Activated naive CD8-positive, alpha-beta T cell treated with anti-CD3 and anti-CD28 coated beads, Interleukin-2, amount 50 U/mL, for 24 hours (primary cell): Measurements from ENCODE around the gene EFEMP1.
A peak's percentile ranks its signal among the peaks of the same experiment; 100 is the strongest.

Experiments used
- ATAC-seq: fragments of 150-1000 bp; cut with Tn5 transposase; one replicate; pipeline ENCODE4 v1.10.0; 2021
- DNase-seq: peaks from one replicate; pipeline ENCODE4 v3.0.0; 2021
- H3K27ac Mint-ChIP-seq: one replicate; pipeline ENCODE4 v1.8.0; 2021; ENCODE audit warnings: mild to moderate bottlenecking, mixed read lengths
- H3K27me3 Mint-ChIP-seq: one replicate; pipeline ENCODE4 v1.8.0; 2021; ENCODE audit warnings: mixed read lengths
- H3K36me3 Mint-ChIP-seq: one replicate; pipeline ENCODE4 v1.8.0; 2021; ENCODE audit warnings: low read depth, mixed read lengths
- H3K4me1 Mint-ChIP-seq: one replicate; pipeline ENCODE4 v1.8.0; 2021; ENCODE audit warnings: mixed read lengths
- H3K4me3 Mint-ChIP-seq: one replicate; pipeline ENCODE4 v1.8.0; 2021; ENCODE audit warnings: mild to moderate bottlenecking, moderate library complexity, mixed read lengths
- H3K9me3 Mint-ChIP-seq: one replicate; pipeline ENCODE4 v1.8.0; 2021; ENCODE audit warnings: mixed read lengths

Gene EFEMP1, protein sequence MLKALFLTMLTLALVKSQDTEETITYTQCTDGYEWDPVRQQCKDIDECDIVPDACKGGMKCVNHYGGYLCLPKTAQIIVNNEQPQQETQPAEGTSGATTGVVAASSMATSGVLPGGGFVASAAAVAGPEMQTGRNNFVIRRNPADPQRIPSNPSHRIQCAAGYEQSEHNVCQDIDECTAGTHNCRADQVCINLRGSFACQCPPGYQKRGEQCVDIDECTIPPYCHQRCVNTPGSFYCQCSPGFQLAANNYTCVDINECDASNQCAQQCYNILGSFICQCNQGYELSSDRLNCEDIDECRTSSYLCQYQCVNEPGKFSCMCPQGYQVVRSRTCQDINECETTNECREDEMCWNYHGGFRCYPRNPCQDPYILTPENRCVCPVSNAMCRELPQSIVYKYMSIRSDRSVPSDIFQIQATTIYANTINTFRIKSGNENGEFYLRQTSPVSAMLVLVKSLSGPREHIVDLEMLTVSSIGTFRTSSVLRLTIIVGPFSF

DNA sequence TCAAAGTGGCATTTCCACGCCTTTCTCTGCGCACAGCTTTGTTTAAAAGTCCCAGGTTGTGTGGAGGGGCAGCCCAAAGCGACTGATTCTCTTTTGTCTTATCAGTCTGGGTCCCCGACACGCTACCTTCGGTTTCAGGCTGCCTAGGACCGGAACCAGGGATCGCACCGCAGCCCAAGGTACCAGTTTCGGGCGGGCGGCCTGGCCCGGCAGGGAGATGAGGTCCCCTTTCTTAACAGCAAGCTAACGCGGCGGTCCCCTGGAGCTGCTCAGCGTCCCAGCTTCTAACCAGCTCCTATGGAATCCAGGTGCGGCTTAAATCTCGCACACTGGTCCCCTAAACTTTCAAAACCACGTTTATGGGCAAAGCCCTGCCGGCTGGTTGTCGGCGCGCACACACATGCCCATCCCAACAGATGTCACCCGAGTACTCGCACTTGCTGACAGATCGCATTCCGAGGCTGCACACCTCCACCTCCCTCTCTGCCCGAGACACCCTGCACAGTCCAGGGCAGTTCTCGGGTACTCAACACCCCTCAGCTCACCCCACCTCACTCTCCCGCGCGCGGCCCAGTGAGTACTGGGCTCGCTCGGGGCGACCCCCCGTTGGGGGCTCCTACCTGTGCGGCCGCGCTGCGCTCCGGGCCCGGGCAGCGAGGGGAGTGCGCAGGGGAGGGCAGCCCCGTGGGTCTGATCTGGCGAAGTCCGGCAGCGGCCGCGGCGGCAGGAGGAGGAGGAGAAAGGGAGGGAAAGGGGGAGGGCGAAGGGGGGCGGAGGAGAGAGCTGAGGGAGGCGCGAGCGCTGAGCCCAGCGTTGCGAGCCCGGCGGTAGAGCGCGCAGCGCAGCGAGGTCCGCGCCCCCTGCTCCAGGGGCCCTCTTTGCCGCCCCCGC lies at the start of gene EFEMP1:
TSS of gene EFEMP1 (minus strand) at position 692 of the 891 bp plus-strand sequence. CDS start 1,342 bp downstream, outside the sequence.
- DNase-seq (no peak), ATAC-seq (peak; percentile 20)
- Mint-ChIP-seq H3K4me3 (no peak within 1 kb of the TSS), H3K27me3 (peaks cover 37% of the 10 kb centered on the region), H3K27ac (no peak within 1 kb of the TSS), H3K9me3 (no peaks in the 10 kb centered on the region), H3K4me1 (peaks cover 5% of the 10 kb centered on the region), H3K36me3 (no peaks in the 10 kb centered on the region)

DNA sequence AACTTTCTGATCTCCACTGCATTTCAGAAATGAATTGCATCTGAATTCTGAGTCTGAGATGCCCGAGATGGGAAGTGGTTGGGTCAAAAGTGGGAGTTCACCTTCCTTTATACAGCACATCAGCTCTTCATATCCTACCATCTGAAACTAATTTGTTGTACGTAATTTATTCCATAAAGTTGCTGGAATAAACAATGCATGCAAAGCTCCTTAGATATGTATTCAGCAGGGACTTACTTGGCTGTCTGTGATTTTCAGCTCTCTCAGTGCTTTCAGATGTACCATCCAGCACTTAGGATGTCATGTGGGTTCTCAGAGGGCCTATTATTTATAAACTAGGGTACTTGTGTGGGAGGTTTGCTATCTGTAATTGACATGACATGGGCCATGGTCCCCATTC lies 46.9 kb upstream of the EFEMP1 start:
- no peaks in the 10 kb centered on the region for H3K9me3 Mint-ChIP-seq
- no peak overlapping the region for H3K4me3 Mint-ChIP-seq
- ATAC-seq: no peak
- no peak for DNase-seq
- no peaks in the 10 kb centered on the region for H3K36me3 Mint-ChIP-seq
- H3K27ac Mint-ChIP-seq: no peak overlapping the region
- peaks cover 2% of the 10 kb centered on the region for H3K27me3 Mint-ChIP-seq
- no peaks in the 10 kb centered on the region for H3K4me1 Mint-ChIP-seq

DNA sequence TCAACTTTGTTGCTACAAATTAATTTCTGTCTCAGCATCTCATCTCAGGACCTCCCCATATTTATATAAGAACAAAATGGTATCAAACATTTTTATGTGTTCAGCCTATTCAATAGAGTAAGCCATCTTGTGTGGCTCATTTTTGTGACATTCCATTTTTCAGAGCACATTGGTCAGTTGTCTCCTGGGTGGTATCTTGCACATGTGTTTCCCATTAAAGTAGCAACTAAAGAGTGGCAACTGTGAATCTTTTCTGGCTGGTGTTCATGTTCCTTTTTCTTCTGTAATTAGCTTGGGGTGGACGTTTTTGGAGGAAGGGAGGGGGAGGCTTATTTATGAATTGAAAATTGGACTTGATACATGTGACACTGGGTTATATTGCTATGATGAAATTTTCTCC lies 45.4 kb upstream of the EFEMP1 start:
- H3K9me3 Mint-ChIP-seq: no peaks in the 10 kb centered on the region
- DNase-seq: no peak
- H3K36me3 Mint-ChIP-seq: no peaks in the 10 kb centered on the region
- peaks cover 2% of the 10 kb centered on the region for H3K27me3 Mint-ChIP-seq
- ATAC-seq: no peak
- H3K4me3 Mint-ChIP-seq: no peak overlapping the region
- H3K27ac Mint-ChIP-seq: no peak overlapping the region
- H3K4me1 Mint-ChIP-seq: no peaks in the 10 kb centered on the region

DNA sequence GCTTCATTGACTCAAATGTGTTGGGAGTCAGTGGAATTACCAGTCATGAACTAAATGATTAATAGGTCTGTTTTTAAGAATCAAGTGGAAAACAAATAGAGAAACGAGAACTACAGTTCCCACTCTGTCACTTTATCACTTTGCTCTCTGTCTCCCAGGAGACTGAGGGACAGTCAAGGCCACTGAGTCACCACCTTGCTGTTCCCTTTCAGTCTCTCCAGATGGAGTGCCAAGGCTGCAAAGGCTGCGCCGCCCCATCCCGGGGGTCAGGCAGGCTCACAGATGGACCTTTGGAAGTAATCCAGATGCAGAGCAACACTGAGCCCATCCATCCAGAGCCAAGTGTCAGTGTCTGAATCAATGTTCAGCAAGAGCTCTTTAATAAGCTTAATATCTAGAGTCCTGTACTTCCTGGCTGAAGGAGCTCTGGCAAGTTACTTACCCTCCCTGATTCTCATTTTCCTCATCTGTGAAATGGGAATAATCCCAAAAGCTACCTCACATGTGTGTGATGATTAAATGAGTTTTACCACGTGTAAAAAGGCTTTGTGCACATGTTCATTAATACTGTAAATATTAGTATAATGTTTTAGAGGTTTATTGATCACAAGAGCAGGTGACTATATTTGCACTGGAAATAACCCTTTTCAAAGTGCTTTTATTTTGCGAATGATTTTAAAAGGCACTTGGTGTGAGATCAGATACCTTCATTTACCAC lies 43.0 kb upstream of the EFEMP1 start:
- no peaks in the 10 kb centered on the region for H3K4me1 Mint-ChIP-seq

DNA sequence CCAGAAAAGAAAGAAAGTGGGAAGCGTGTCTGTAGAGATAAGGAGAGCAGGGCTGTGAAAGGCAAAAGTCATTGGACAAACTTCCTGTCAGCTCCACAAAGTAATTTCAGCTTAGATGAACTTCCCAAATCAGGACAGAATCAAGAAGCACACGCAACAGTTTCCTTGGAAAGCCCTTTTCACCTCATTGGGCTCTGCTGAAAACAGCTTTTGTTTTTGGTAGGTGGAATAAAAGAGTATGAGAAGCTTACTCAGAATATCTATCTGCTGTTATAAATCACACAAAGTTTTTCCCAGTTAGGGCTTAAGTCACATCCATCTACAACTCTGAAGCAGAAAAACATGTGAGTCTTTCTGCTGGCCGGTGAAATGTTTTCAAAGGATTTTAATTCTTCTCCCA lies 42.4 kb upstream of the EFEMP1 start:
- Mint-ChIP-seq H3K36me3 (no peaks in the 10 kb centered on the region), H3K4me3 (no peak overlapping the region), H3K27me3 (peaks cover 1% of the 10 kb centered on the region), H3K9me3 (no peaks in the 10 kb centered on the region), H3K27ac (no peak overlapping the region), H3K4me1 (no peaks in the 10 kb centered on the region)
- ATAC-seq (no peak), DNase-seq (no peak)

More for the DNA sequence above, 43.0 kb upstream of the EFEMP1 start:
- Mint-ChIP-seq H3K27me3 (peaks cover 3% of the 10 kb centered on the region), H3K9me3 (no peaks in the 10 kb centered on the region), H3K4me3 (no peak overlapping the region), H3K27ac (no peak overlapping the region), H3K36me3 (no peaks in the 10 kb centered on the region)
- ATAC-seq (no peak), DNase-seq (no peak)

DNA sequence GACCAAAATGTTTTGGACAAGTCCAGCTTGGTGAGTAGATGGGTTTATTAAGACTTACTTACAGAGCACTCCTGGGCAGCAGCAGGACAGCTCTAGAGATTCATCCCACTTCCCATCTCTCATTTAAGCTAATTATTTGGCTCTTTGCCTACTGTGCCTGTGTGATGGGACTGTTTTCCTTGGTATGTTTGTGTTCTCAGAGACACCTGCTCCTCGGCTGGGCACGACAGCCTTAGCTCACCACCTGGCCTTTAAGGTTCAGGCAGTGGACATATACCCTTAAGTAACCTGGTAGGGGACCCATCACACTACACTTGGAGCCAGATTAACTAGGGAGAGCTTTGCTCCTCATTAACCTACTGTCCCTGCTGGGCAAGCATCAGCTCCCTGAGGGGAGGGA lies 41.7 kb upstream of the EFEMP1 start:
- peaks cover 1% of the 10 kb centered on the region for H3K27me3 Mint-ChIP-seq
- H3K9me3 Mint-ChIP-seq: no peaks in the 10 kb centered on the region
- no peak overlapping the region for H3K4me3 Mint-ChIP-seq
- DNase-seq (no peak), ATAC-seq (no peak)
- no peak overlapping the region for H3K27ac Mint-ChIP-seq
- no peaks in the 10 kb centered on the region for H3K4me1 Mint-ChIP-seq
- no peaks in the 10 kb centered on the region for H3K36me3 Mint-ChIP-seq

DNA sequence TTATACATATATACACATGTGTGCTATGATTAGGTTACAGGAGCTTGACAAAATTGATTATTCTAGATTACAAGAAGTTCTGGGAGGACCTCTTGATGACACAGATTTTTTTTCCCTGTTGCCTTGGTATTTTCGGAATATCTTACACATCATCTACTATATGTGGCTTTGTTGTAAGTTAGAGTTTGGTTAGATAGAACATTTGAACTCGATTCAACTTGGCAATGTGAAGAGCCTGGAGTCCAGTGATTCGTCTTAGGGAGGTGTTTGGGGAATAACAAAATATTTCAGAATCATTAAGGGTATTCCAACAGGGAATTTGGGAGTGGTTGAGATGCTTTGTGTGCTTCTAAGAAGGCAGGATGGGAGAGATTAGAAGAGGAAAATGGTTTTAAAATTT lies 39.3 kb upstream of the EFEMP1 start:
- H3K4me1 Mint-ChIP-seq: no peaks in the 10 kb centered on the region
- peaks cover 1% of the 10 kb centered on the region for H3K27me3 Mint-ChIP-seq
- no peak overlapping the region for H3K4me3 Mint-ChIP-seq
- DNase-seq: no peak
- ATAC-seq: no peak
- no peaks in the 10 kb centered on the region for H3K9me3 Mint-ChIP-seq
- no peaks in the 10 kb centered on the region for H3K36me3 Mint-ChIP-seq
- no peak overlapping the region for H3K27ac Mint-ChIP-seq

DNA sequence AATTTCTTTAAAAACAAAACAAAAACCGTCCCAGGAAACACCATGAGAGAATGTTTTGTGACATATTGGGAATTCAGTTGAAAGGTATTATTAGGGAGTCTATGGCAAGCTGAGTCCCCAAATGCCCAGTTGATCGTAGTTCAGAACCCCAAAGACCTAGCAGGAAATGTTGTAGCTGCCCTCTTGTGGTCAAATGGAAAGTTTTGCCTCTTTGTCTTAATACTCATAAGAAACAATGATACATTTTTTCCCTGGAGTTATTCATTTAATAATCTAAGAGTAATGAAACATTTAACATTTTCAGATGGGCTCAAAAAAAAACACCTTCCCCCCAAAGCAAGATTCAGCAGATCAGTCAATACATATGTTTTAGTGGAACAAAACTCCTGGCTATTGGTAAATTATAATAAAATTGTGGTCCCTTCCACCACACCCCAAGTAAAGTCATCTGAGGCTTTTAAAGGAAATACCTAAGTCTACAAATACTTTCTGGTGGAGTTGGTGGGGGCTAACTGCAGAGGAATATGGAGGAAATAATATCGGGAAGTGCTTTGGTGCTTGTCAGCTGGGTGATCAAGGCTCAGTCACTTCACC lies 37.8 kb upstream of the EFEMP1 start:
- no peak overlapping the region for H3K27ac Mint-ChIP-seq
- no peak for DNase-seq
- no peak overlapping the region for H3K4me3 Mint-ChIP-seq
- no peaks in the 10 kb centered on the region for H3K9me3 Mint-ChIP-seq
- no peak for ATAC-seq
- H3K4me1 Mint-ChIP-seq: no peaks in the 10 kb centered on the region
- H3K27me3 Mint-ChIP-seq: peaks cover 1% of the 10 kb centered on the region
- no peaks in the 10 kb centered on the region for H3K36me3 Mint-ChIP-seq

DNA sequence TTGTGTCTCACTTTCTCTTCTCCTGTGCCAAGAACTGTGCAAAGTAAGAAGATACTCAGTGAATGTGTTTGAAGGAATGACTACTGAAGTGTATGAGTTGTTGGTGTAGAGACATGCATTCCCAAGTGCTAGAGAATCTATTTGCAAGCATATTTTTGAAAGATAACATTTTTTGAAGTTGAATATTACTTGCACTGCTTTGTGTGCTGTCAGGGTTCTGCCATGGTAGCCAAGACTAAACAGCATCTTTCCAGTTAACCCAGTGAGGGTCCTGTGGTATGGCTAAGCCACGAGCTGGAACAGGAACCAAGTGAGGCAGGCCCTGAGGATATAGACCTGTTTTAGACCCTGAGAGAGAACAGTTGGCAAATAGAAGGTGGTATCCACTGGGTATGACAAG lies 35.2 kb upstream of the EFEMP1 start:
- no peak for DNase-seq
- no peak overlapping the region for H3K4me3 Mint-ChIP-seq
- ATAC-seq: no peak
- peaks cover under 1% of the 10 kb centered on the region for H3K27me3 Mint-ChIP-seq
- H3K4me1 Mint-ChIP-seq: no peaks in the 10 kb centered on the region
- H3K9me3 Mint-ChIP-seq: no peaks in the 10 kb centered on the region
- H3K27ac Mint-ChIP-seq: no peak overlapping the region
- no peaks in the 10 kb centered on the region for H3K36me3 Mint-ChIP-seq

DNA sequence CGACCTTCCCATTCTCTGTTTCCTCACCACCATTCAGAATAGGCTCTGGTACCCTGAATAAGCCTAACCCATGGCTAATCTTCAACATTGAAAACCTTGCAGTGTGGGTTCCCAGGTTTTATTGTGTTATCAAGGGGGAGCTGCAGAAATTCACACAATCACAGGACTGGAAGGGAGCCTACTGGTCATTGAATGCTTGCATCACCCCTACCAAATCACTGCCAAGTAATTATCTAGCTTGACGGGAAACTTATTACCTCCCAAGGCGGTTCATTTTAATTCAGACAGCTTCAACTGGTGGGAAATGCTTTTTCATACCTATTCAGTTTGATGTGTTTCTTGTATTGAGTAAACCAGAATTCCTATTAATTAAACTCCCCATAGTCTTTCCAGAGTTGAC lies 33.6 kb upstream of the EFEMP1 start:
- Mint-ChIP-seq H3K4me1 (no peaks in the 10 kb centered on the region), H3K27me3 (no peaks in the 10 kb centered on the region), H3K27ac (no peak overlapping the region), H3K4me3 (no peak overlapping the region), H3K9me3 (no peaks in the 10 kb centered on the region), H3K36me3 (no peaks in the 10 kb centered on the region)
- ATAC-seq (no peak), DNase-seq (no peak)

DNA sequence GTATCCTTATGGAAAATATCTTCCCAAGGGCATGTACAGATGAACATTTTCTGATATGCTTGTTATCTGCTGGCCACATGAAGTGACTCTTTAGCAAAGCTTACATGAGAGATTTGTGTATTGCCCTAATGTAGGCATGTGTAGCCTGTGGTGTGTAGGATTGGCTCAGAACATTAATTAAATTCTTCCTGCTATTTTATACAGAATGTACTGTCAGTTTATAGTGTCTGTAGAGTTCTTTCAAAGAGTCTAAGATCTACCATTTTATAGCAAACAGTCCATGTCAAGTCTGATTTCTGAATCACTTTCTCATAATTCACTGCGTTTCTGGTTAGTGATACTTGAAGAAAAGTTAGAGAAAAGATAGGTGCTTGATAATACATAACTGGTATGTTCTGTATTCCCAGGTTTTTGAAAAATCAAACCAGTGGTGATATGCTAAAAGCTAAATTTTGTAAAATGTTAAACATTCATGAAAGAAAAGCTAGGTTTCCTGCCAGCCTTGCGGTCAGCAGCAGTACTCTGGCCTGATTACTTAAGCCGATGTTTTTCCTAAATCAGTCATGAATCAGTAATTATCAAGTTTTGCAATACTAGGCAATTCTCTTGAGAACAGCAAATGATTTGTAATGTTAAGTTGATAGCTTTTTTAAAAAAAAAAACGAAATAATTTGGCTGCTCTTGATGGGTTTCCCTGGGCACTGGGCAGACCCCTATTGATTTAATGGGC lies 30.9 kb upstream of the EFEMP1 start:
- H3K27me3 Mint-ChIP-seq: no peaks in the 10 kb centered on the region
- DNase-seq (no peak), ATAC-seq (no peak)
- H3K4me1 Mint-ChIP-seq: no peaks in the 10 kb centered on the region
- no peak overlapping the region for H3K27ac Mint-ChIP-seq
- H3K36me3 Mint-ChIP-seq: no peaks in the 10 kb centered on the region
- no peaks in the 10 kb centered on the region for H3K9me3 Mint-ChIP-seq
- H3K4me3 Mint-ChIP-seq: no peak overlapping the region

DNA sequence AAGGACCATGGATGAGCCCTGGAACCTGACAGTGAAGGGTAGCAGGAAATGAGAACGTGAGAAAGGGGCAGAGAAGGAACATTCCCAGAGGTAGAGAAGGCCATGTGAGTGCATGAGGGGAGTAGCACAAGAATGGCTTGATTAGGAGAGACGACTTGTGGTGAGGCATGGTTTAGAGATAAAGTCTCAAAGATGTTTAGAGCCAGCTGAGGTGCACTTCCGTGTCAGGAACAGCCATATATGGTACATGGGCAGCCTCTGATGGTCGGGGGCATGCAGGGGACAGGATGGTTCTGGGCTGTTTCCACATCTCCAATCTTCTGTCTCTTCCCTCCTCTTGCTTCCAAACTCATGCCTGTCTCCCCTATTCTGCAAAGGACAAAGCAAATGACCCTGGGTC lies 28.8 kb upstream of the EFEMP1 start:
- Mint-ChIP-seq H3K27me3 (no peaks in the 10 kb centered on the region), H3K36me3 (no peaks in the 10 kb centered on the region), H3K27ac (no peak overlapping the region)

DNA sequence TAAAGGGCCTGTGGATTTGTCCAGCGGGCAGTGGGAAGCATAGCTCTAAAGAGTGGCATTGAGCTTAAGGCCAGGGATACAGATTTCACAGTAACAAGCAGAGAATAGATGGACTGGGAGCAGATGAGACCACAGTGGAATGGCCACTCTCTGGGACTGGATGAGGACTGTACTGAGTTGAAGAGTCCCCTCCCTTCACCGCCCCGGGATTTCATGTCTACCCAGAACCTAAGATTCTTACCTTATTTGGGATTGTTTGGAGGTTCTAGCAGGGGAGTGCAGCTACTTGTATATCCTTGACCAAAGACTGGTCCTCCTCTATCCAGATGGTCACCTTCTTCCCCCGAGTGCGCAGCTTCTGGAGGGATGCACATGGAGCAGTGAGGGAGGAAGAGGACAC lies 28.0 kb upstream of the EFEMP1 start:
- no peak overlapping the region for H3K27ac Mint-ChIP-seq
- H3K9me3 Mint-ChIP-seq: no peaks in the 10 kb centered on the region
- DNase-seq (no peak), ATAC-seq (no peak)
- no peaks in the 10 kb centered on the region for H3K27me3 Mint-ChIP-seq
- no peaks in the 10 kb centered on the region for H3K36me3 Mint-ChIP-seq
- no peak overlapping the region for H3K4me3 Mint-ChIP-seq
- no peaks in the 10 kb centered on the region for H3K4me1 Mint-ChIP-seq

More for the DNA sequence above, 28.8 kb upstream of the EFEMP1 start:
- no peaks in the 10 kb centered on the region for H3K4me1 Mint-ChIP-seq
- DNase-seq (no peak), ATAC-seq (no peak)
- no peaks in the 10 kb centered on the region for H3K9me3 Mint-ChIP-seq
- H3K4me3 Mint-ChIP-seq: no peak overlapping the region

DNA sequence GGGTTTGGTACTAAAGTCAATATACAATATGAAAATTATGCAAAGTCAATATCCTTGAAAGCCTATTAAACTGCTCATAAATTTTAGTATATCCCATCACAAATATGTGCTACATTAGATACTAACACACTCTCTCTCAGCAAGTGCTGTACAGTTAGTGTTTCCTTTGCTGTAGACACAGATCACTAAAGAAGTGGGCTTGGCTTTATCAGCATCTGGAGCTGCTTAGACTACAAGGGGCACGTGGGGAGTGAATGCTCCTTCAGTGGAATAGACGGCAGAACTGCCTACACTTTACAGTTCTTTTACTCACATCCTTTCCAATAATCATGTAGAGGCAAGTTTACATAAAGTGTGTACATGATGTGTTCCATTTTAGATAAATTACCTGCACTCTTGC lies 26.0 kb upstream of the EFEMP1 start:
- DNase-seq: no peak
- H3K36me3 Mint-ChIP-seq: no peaks in the 10 kb centered on the region
- no peaks in the 10 kb centered on the region for H3K9me3 Mint-ChIP-seq
- H3K27me3 Mint-ChIP-seq: no peaks in the 10 kb centered on the region
- H3K4me1 Mint-ChIP-seq: no peaks in the 10 kb centered on the region
- no peak for ATAC-seq
- H3K27ac Mint-ChIP-seq: no peak overlapping the region
- no peak overlapping the region for H3K4me3 Mint-ChIP-seq
